ENCODE results near the gene CHAF1A.

GRCh38 chr19:4390567-4391305 lies 11.7 kb upstream of the CHAF1A start:
- TF ChIP-seq EZH2phosphoT487 (IDR thresholded peaks at IDR 0.05; ENCODE audit: borderline replicate concordance, low read length) (no peak), CTCF (IDR thresholded peaks at IDR 0.05; ENCODE audit: low read depth, low read length, poor library complexity, severe bottlenecking) (no peak)
